ENCODE measurements around the gene TRIM62.
"Not testable (repeated sequence)": the region's sequence is repeated elsewhere in the genome, so short reads cannot be mapped to it uniquely, and the experiment has no call there.

The TRIM62 gene

DNA sequence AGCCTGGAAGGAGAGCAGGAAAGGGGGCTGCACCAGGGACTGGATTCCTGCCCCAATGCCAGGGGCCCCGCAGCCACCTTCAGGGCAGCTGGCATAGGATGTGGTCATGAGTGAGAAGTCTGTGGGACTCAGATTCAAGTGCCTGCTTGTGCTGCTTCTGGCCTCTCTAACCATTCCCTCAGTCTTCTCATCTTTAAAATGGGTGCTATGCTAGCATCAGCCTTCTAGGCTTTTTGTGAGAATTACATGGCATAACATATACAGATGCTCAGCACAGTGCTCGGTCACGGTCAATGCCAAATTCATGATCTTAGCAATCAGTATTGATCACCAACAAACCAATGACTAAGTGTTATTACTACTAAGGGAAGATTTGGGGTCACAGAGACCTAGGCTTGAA, 23.5 kb downstream of the TRIM62 start:
- DNase-seq, result no peak

DNA sequence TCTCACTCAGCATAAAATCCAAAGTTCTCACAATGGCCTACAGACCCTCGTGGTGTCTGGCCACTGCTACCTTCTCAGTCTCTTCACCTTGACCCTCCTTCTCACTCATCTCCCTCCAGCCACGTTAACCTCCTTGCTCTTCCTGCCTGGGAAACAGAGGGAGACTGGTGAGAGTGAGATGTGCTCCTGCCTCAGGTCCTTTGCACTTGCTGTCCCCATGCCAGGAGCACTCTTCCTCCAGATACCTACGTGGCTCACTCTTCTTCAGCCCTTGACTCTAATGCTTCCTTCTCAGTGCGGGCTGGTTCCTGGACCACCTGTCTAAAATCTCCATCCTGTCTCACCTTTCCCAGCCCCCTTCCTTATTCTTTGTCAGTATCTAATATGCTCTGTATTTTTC, 24.7 kb downstream of the TRIM62 start:
- DNase-seq, result no peak

DNA sequence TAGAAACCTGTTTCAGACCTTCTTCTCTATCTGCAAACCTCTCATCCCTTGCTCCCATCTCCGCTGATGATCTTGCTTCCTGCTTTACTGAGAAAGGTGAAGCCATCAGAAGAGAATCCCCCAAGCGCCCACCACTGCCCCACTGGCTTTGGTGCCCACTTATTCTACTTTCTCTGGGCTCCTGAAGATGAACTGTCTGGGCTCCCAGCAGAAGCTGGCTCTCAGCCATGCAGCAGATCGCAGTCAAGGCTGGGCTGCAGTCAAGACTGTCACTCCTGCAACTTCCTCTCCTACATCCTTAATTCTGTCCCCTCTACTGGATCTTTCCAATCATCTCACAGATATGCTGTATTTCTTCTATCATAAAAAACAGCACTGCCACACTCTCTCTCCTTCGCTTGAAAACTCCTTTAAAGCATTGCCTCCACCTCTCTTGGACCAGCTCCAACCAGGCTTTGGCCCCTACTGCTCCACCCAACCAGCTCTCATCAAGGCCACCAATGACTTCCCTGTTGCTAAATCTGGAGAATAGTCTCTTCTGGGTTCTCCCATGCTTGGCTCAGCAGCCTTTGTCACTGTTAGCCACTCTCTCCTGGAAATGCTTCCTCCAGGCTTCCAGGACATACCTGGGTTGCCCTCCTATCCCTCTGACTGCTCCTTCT, 25.8 kb downstream of the TRIM62 start:
- DNase-seq, result no peak

DNA sequence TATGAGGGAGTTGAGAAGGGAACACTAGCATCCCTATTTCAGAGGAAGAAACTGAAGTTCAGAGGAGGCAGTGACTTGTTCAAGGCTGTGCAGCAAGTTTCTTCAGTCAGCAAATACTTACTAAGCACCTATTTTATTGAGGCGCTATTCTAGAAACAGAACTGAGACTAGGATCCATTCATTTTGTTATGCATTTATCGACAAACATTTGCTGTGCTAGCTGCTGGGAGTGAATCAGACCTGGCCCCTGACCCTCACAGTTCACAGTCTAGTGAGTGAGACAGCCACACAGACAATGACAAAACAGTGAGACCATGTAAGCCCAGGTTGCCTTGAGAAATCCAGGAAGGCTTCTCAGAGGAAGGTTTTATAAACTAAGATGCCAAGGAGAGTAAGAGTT, 28.2 kb downstream of the TRIM62 start:
- no peak for DNase-seq

DNA sequence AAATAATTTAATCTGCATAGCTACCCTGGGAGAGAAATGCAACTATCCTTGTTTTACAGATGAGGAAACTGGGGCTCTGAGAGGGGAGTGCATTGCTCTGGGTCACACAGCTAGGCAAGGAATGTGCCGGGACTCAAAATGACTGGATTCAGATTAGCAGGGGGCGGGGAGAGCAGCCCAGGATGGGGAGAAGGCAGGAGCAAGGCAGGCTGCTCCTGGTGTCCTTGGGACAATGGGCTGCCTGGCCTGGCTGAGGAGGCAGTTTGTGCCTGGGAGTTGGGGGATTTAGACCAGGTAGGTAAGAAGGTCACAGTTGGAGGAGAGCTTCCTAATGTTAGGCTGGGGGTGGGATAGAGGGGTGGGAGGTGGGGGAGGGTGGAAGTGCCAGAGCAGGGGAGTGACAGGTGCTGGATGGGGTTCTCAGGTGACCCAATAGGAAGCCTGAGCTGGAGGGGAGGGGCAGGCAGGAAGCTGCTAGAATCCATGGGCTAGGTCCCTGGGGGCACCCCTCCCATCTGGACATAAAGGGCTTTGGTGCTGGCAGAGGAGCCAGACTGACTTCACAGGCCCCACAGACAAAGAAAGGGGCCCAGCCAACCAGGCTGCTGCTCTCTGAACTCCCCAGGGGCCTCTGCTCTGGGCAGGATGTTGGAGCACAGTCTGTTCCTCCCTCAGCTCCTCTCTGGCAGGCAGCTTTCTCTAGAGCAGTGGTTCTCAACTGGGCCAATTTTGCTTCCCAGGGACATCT, 29.0 kb downstream of the TRIM62 start:
- peak; percentile 98 to 99 for DNase-seq

DNA sequence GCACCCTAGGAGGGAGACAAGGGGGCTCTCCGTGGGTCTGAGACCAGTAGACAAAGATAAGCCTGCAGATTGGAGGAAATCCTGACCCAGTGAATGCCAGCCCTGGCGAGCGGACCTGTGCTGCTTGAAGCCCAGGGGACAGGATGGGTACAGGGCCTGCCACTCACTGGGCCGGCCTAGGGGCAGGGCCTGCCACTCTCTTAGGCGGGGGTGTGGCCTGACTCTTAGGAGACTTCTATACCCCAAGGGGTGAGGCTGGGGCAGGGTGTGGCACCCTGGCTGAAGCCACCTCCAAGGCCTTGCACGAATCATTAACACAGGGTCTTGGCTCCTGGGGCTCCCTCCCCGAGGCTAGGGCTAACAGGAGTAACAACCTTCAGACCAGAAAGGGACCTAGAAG, 30.7 kb downstream of the TRIM62 start:
- peak in 1 of 2 experiments; percentile 63 for DNase-seq

DNA sequence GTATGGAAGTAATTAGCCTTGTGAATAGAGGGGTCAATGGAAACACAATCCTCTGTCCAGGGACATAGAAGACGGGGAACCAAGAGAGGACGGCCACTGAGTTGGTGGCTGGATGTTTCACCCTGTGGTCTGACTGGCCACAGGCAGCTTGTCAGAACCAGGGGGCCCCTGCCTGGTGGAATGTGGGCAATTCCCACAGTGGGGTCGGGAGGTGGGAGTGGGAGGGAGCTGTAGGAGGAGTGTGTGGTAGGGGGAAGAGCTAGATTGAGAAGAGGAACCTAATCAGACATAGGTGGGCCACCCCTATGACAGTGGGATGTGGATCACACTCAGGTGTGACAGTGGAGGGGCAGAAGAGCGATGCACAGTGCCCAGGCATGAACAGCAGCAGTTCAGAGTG, 31.3 kb downstream of the TRIM62 start:
- no peak for DNase-seq

DNA sequence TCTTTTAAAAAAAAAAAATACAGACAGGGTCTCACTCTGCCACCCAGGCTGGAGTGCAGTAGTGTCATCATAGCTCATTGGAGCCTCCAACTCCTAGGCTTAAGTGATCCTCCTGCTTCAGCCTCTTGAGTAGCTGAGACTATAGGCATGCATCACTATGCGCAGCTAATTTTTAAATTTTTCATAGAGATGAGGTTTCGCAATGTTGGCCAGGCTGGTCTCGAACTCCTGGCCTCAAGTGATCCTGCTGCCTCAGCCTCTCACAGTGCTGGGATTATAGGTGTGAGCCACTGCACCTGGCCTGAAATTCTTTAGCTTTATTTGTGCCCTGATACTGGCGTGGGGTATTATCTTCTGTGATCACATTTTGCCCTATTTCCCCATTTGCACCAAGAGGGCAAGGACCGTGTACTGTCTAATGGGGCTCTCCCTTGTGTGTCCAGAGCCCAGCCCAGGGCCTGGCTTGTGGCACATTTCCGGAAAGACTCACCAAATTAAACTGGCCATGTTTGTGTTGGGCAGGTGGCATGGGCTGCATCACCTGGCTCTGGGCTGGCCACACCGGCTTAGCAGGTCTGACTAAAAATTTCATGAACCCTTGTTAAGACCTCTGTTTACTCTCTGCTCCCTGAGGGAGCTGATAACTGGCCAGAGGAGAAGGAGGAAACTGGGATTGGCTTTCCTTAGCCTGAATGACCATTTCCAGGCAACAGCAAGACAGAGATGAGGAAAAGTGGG, 32.2 kb downstream of the TRIM62 start:
- no peak for DNase-seq

DNA sequence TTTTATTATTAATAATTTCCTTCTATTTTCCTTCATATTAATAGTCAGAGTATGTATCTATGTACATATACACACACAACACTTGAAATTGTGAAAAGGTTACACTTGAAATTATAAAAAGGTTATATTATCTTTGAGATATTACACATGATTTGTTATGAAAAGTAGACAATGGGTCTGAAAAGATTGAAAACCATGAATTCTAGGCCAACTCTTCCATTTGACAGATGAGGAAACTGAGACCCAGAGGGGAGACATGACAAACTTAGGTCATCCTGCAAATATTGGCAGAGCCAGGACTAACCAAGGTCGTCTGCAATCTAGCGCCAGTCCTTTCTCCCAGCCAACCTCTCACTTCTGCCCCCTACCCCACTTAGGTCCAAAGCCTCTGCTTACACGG, 33.2 kb downstream of the TRIM62 start:
- DNase-seq, result no peak

DNA sequence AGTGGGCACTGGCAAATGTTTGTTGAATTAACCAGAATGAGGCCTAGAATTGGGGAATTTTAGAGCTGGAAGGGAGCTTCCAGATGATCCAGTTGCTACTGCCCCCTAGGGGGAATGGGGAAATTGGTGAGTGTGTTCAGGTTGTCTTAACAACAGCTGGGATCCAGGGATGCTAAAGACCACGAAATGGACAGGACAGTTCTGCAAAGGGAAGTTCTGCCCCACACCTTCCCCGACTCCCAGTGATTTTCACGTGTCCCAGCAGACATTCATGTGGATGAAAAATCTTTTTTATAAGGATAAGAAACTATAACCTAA, 33.9 kb downstream of the TRIM62 start:
- DNase-seq, result peak in 1 of 2 experiments; percentile 51

DNA sequence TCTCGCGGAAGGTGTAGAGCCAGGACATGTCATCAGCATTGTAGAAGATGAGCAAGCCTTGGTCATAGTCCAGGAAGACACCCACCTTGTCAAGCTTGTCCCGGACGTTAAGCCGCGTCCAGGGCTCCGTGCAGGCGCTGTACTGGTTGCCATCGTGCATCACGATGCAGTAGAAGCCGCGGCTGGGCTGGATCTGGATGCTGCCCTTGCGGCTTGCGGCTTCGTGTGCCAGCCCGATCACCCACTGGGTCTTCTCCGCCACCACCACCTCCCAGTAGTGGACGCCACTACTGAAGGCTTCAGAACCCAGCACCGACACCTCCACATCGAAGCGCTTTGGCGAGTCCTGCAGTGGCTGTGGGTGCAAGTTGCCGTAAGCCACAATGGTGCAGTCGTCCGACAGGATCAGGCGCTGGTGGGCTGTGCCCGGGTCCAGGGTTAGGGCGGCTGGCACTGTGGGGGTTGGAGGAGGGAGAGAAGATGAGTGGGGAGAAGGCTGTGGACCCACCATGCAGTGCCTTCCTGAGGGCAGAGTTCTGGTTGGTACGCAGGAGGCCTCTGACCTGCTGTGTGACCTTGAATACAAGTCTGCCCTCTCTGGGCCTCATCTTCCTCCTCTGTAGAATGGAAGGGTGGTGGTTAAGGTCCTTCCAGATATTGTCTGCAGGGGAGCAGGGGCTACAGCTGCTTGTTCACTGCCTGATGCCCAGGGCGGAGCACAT, 34.4 kb downstream of the TRIM62 start:
- no peak for DNase-seq

DNA sequence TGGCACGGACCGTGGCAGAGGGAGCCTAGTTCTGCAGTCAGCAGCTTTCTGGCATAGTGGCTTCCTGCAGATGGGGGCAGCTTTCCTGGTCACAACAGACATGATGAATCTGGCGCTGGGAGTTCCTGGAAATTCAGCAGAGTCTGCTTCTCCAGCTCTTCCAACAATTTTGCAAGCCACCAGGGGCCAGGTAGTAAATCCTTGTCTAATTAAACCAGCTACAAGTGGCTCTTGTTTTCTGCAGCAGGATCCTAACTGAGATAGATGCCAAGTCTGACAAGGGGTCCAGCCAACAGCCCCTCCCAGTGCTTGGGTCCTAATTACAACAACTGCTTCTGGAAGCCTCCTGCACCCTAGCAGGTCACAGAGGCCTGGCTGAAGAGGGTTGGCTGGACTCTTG, 35.8 kb downstream of the TRIM62 start:
- DNase-seq, result no peak

DNA sequence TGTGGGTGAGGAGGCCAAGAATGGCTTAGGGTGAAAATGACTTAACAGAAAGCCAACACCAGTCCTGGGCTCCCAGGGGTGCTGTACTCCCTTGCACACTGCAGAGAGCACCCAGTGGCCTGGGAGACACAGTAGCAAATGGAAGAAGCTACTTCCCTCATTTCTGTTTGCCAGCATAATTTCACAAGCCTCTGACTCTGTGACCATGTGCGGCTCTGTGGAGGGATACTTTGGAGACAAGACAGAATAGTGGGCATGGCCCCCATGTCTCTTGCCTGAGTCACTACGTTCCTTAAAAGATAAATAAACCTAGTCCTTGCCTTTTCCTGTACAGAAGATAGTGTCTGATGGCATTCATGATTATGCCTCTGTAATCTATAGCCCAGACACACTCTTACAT, 38.1 kb downstream of the TRIM62 start:
- DNase-seq, result no peak

DNA sequence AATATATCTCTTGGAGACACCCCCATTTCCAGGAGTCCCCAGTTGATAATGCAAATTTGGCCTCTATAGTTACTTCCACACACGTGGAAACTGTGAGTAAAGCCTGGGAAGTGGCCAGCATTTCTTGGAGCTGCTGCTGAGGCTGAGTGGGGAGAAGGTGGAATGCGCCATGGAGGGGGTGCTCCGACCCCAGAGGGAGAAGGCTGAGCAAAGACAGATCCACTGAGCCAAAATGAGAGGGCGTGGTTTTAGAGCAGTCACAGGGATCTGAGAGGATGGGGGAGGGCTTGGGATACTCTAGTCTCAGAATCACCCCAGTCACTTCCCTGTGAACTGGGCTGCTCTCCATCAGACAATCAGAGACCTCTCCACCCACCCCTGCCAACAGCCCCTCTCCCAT, 38.7 kb downstream of the TRIM62 start:
- no peak for DNase-seq

DNA sequence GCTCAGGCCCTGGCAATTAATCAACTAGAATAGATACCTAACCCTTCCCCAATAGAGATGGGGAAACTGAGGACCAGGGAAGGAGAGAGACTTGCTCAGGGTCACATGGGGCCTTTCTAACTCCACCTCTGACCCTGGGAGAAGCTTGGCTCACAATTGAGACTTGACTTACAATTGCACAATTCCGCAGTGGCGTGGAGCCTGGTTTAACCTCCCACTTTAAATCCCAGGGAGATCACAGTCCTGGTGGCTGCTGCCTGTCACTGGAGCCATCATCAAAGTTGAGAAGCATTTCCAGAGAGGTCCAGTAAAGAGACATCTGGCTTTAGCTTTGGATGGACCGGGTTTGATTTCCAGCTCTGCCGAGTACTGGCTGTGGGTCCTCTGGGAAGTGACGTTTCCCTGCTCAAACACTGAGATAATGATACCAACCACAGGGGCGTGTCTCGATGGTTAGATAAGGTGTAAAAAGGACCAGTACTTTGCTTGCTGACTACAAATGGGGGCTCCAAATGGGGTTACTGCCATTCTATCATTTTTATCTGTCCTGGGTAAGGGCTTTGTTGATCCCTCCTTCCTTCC, 39.3 kb downstream of the TRIM62 start:
- no peak for DNase-seq

DNA sequence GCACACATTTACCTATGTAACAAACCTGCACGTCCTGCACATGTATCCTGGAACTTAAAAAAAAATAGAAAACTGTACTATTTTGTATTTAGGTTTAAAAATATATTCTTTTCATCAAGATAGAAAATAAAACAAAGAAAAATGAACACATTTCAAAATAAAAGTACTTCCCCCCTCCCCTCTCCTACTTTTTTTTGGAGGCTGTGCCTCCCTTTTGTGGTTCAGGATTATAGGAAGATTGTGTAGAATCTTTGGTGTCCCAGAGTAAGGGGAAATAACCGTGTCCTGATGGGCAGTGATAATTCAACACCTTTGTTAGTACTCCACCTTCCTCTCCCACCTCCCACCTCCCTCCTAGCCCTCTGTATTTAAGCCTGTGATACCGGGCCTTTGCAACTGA, 40.1 kb downstream of the TRIM62 start:
- DNase-seq, result no peak

DNA sequence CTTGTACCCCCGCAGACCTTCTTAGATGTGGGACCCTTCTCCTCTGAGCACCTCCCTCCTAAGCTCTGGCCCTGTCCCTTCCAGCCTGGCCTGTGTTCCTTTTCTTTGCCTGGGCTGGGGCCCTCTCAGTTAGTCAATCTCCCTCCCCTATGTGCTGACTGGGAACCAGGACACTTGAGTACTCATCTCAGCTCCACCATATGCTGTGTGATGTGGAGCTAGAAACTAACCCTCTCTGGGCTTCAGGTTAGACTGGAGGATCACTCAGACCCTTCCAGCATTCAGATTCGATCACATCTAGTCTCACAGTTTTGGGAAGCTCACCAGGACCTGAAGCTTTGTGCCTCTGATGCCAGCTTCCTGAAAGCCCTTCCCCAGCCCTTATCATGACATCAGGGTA, 40.6 kb downstream of the TRIM62 start:
- no peak for DNase-seq

DNA sequence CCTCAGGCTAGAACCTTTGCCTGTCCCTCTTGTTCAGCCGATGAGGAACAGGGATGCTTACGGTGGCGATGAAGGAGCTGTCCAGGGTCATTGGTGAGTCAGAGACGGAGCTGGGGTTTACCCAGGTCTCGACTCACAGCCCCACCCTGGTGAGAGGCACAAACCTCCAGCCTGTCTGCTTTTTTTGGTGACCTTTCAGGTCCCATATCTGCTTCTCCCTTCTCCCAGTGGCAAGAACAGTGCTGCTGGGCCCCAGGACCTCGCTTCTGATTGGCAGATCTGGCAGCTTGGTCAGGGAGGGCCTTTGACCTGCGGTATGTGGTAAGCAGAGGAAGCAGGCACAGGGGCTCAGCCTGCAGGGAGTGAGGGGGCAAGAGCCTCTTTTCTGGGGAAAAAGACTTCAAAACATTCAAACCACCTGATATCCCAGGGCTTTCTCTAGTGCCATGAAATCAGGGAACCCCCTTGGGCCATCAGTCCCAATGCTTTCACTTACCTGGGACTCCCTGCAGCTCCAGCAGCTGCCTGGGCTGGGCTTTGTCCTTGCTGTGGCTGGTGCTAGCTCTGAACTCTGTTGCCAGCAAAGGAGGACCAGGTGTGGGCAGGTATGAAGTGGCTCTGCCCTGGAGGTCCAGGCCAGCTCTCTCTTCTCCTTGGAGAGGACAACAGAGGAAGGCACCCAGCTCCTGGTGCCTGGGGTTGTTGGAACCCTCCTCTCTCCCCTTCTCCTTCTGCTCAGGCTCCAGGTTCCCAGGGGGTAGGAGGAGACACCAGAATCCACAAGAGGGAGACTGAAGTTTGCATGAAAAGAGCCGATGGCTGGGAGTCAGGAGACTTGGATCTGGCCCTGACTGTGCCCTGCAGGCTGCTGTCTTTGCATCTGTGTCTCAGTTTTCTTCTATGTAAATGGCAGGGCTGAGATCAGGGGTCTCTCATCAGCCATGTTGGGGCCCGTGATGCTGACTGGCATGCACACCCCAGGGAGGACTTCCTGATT, 41.4 kb downstream of the TRIM62 start:
- peak; percentile 47 to 82 for DNase-seq

DNA sequence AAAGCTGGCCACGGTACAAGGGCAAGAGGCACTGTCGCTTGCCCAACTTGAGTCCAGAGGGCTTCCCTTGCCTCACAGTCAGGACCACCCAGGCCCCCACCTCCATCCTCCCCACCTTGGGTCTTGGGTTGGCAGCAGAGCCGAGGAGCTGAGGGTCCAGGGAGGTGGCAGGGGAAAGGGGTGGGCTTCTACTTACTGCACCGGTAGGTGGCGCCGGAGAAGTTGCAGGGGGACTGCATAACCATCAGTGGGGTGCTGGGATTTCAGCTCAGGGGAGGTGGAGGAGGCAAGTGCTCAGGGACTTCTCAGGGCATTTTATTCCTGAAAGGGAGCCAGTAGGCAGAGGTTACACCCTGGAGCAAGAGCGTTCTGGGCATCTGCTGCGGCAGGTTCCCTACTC, 44.0 kb downstream of the TRIM62 start:
- peak; percentile 69 to 84 for DNase-seq

DNA sequence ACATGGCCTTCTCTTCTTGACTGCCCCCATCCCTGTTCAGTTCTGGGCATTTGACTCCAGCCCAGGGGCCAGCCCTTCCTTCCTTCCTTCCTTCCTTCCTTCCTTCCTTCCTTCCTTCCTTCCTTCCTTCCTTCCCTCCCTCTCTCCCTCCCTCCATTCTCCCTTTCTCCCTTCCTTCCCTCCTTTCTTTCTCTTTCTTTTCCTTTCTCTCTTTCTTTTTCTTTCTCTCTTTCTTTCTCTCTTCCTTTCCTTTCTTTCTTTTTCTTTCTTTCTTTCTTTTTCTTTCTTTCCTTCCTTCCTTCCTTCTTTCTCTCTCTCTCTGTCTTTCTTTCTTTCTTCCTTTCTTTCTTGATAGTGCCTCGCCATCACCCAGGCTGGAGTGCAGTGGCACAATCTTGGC, 45.8 kb downstream of the TRIM62 start:
- DNase-seq, result not testable (repeated sequence)

DNA sequence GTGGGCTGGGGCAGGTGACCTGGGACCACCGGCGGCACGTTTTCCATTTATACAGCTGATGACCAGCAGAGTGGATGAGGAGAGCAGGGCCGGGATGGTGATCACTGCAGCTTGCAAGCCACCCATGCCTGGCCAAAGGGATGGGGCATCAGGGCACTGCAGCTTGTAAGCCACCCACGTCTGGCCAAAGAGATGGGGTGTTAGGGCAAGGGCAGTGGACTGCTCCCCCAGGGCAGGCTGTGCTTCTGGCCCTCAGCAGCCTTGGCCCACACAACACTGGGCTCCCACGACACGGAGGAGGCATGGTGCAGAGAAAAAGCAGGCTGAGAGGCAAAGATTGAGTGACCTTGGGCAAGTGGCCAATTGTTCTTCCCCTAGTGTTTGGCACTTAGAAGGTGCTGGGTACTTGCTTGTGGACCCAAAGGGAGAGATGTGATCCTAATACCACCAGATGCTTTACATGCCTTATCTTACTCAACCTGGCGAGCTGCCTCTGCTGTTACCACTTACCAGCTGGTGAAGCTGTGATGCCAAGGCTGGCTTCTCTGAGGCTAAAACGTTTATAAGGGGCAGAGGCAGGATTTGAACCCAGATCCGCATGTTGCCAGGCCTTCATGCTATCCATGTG, 48.3 kb downstream of the TRIM62 start:
- DNase-seq, result peak; percentile 33 to 43
